Activated CD4-positive, CD25-positive, alpha-beta regulatory T cell treated with anti-CD3 and anti-CD28 coated beads, Interleukin-2, amount 50 U/mL, for 16 hours (primary cell): ENCODE results near the gene HYOU1.
A peak's percentile ranks its signal among the peaks of the same experiment; 100 is the strongest.
"Not testable (repeated sequence)": the region's sequence is repeated elsewhere in the genome, so short reads cannot be mapped to it uniquely, and the experiment has no call there.

Experiments
- DNase-seq: peaks from one replicate; pipeline ENCODE4 v3.0.0-alpha.2; 2020; ENCODE audit warnings: low read depth, low spot score

Gene HYOU1

DNA sequence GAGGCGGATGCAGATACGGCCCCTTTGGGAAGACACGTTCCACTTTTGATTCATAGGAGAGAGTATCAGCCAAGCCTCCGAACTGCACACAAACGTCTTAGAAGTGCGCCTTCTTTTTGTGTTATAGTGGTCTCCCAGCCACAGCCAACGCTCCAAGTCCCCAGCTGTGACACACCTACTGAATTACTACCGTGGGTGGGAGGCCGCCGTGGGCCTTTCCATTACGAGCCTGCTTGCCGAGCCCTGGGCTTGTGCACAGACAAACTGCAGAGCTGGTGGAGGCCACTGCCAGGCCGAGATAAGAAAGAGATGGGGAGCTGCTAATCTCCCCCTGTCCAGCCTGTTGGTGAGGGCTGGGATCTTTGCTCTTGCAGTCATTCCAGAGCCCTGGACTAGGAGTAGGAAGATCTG, 28.4 kb upstream of the HYOU1 start:
- no peak for DNase-seq

DNA sequence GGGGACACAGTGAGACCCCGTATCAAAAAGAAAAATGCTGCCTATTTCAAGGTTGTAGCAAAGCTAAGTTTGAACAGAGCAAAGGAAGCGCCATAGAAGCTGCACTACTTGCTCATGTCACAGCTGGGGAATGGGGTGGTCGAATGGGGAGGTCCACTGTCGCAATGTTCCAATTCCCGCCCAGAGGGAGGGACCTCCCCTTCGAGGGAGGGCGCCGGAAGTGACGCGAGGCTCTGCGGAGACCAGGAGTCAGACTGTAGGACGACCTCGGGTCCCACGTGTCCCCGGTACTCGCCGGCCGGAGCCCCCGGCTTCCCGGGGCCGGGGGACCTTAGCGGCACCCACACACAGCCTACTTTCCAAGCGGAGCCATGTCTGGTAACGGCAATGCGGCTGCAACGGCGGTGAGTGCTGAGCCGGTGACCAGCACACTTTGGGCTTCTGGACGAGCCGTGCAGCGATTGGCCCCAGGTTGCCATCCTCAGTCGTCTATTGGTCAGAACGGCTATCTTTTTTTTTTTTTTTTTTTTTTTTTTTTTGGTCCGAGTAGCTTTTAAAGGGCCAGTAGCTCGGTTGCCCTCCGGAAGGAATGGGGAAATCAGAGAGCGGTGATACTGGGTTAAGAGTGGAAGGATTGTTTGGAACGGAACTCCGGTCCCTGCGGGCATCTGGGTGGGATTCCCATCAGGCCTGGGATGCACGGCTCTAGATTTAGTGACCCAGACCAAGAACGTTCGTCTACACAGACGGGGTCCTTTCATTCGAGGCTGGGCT, 27.8 kb upstream of the HYOU1 start, which contains the start of gene HMBS:
HMBS (plus strand) TSS at position 219 of the 774 bp plus-strand sequence; CDS start at position 372, 153 bp downstream.
- DNase-seq: peak; percentile 84

DNA sequence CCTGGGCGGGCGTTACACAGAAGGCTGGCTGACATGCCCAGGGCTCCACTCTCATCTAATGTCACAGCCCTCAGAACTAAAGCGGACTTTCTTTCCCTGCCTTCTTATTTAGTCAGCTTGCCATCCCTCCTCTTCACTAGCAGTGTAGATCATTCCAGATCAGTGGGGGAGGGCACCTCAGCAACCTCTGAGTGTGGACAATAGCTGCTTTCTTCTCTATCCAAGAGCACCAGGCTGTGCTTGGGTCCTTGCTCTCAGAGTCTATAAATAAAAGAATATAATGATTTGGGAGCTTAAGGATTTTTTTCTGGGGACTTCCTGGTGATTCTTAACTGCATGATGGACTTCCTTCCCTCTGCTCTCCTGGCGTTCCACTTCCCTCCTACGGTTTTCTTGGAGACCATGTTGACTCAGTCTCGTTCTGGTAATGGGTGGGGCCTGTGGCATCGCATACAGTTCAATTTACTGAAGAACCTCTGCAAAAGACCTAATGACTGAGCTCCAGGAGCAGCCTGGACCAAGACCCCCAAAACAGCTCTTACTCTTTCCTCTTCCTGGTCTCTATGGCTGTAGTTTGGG, 24.8 kb upstream of the HYOU1 start:
- DNase-seq: no peak

DNA sequence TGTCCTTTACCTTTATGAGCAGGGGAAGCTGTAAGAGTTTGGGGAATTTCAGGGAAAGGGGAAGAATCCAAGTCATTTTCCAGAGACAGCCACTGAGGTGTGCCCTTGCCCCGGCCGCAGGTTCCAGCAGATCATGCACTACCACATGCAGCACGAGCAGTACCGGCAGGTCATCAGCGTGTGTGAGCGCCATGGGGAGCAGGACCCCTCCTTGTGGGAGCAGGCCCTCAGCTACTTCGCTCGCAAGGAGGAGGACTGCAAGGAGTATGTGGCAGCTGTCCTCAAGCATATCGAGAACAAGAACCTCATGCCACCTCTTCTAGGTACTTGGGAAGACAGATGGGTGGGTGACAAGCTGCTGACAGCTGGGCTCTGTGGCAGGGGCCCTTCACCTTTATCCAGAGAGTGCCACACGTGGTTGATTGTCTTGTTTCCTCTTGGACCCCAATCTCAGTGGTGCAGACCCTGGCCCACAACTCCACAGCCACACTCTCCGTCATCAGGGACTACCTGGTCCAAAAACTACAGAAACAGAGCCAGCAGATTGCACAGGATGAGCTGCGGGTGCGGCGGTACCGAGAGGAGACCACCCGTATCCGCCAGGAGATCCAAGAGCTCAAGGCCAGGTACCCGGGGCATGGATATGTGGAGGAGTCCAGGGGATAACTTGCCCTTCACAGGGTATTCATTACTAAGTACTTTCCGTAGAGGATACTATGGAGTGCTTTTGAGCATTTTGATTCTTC, 21.8 kb upstream of the HYOU1 start:
- no peak for DNase-seq

DNA sequence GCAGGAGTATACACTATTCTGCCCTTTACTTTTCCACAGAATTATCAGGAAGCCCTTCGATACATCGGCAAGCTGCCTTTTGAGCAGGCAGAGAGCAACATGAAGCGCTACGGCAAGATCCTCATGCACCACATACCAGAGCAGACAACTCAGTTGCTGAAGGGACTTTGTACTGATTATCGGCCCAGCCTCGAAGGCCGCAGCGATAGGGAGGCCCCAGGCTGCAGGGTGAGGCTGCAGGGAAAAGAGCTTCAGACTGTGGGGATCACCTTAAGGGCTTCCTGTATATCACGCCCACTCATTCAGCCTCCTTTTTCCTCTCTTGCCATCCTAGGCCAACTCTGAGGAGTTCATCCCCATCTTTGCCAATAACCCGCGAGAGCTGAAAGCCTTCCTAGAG, 20.8 kb upstream of the HYOU1 start:
- DNase-seq: no peak

DNA sequence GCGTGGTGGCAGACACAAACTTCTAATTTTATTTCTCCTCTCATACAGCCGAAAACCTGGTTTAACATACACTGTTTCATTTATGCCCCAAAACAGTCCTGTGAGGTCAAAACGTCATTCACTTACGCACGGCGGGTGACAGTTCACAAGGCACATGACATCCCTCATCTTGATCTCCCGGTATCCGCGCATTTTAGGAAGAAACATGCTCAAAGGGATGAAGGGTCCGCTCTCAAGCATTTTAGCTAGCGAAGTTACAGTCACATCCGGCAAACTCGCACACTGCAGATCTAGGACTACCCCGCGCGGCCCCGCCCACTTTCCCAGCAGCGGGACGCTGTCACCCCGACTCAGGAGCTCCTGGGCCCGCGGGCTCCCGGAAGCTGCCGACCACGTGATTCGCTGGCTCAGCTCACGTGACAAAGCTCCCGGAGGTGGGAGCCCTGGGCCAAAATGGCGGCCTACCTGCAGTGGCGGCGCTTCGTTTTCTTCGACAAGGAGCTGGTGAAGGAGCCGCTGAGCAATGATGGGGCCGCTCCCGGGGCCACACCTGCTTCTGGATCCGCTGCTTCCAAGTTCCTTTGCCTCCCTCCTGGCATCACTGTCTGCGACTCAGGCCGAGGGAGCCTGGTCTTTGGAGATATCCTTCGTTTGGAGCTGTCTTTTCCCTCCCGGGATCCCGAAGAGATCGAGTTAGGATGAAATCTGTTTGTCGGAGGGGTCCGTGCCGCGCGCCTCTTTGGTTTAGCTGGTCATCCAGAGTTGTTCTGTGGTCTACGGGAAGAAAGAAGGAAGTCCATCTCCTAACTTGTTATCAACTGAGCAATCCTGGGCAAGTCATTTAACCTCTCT, 10.6 kb upstream of the HYOU1 start, which contains the start of gene VPS11:
VPS11 (plus strand) TSS at position 448 of the 852 bp plus-strand sequence; CDS start at position 454, 6 bp downstream.
- DNase-seq: peak; percentile 93

DNA sequence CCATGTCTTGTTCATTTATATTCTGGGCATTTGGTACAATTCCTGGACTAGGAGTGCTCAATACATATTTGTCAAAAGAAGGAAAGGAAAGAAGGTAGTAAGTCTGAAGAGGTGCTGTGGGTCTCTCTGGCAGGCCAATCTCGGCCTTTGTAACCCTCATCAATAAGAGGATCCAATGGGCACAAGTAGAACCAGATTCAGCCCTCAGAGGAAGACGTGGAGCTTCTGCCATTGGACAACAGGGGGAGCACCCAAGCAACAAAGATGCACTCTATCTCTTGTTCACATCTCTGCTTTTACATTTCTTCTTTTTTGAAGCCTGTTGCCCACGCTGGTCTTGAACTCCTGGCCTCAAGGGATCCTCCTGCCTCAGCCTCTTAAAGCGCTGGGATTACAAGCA, 8.4 kb upstream of the HYOU1 start:
- no peak for DNase-seq

DNA sequence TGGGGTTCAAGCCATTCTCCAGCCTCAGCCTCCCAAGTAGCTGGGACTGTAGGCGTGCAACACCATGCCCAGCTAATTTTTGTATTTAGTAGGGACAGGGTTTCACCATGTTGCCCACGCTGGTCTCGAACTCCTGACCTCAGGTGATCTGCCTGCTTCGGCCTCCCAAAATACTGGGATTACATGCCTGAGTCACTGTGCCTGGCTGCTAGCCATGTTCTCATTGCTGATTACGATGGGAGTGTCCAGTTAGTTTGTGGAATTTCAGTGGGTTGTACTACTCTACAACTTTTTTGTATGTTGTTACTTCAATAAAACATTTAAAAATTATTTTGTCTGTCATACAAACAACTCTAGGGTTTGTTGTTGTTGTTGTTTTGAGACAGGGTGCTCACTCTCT, 5.8 kb upstream of the HYOU1 start:
- DNase-seq: no peak

DNA sequence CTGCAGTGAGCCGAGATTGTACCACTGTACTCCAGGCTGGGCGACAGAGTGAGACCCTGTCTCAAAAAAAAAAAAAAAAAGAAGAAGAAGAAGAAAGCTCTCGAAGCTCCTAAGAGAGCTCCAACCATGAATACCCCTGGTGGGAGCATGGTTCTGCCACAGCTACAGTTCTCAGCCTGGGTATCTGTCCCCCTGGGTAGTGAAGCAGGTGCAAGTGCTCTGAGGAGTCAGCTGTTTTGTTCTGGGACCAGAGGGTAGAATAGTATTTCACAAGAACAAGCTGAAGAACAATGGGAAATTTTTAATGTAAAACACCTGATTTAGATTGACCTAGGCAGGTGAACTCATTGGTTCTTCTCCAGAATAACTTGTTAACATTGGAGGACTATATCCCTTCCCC, 4.3 kb upstream of the HYOU1 start:
- no peak for DNase-seq

DNA sequence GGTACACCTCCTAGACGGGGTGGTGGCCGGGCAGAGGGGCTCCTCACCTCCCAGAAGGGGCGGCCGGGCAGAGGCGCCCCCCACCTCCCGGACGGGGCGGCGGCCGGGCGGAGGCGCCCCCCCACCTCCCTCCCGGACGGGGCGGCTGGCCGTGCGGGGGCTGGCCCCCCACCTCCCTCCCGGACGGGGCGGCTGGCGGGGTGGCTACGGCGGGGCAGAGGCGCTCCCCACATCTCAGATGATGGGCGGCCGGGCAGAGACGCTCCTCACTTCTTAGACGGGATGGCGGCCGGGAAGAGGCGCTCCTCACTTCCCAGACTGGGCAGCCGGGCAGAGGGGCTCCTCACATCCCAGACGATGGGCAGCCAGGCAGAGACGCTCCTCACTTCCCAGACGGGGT, 2.1 kb upstream of the HYOU1 start:
- not testable (repeated sequence) for DNase-seq

DNA sequence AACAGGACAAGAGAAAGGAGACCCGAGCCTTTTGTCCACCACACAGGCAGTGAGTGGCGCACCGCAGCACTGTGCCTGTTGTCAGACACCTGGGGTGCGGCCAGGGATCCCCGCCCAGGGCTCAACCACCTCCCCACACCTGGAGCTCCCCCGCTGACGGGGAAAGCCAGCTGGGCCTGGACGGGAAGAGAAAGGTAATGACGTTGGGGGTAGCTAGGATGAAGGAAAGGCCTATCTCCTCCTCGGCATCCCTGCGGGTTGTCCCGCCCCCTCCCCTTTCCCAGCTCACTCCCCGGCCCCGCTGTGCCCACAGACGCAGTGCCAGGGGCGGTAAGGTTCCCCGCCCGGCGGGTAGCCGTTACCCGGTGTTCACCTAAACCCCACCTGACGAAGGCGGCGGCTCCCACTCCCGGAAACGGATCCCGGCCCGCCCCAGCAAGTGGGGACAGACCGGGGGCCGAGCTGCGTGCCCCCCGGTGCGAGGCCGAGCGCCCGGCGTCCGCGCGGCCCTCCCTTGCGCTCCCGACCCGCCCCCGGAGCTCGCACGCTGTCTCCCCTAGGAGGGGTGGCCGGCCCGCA, 495 bp downstream of the HYOU1 start:
- no peak for DNase-seq

DNA sequence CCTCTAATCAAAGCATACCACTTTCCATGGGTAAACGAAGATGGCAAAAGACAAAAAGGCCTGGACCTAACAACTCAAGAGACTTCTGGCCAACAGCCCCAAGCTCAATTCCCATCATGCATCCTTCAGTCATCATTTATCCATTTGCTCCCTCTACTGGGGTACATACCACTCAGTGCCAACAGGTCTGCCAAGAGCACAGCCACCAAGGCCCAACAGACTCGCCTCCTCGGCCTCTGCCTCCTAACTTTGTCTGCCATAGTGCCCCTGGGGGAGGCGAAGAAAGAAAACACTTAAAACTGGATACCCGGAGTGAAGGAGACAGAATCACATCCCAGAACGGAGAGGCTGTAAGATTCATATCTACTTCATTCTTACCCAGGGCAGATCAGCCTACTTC, 1.1 kb downstream of the HYOU1 start:
- no peak for DNase-seq

DNA sequence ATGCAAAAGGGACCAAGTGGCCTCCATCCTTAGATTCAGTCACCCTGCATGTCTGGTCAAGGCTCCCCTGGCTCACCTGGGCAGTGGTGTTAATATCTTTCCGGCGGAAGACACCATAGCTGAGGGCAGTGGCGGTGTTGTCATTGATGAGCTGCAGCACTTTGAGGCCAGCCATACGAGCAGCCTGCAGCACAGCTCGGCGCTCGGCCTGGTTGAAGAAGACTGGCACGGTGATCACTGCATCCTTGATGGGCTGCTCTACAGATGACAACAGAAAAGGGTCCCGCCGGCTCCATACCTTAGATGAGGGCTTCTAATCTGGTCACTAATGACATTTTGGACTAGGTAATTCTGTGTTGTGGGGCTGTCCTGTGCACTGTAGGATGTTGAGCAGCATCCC, 2.6 kb downstream of the HYOU1 start:
- DNase-seq: no peak

DNA sequence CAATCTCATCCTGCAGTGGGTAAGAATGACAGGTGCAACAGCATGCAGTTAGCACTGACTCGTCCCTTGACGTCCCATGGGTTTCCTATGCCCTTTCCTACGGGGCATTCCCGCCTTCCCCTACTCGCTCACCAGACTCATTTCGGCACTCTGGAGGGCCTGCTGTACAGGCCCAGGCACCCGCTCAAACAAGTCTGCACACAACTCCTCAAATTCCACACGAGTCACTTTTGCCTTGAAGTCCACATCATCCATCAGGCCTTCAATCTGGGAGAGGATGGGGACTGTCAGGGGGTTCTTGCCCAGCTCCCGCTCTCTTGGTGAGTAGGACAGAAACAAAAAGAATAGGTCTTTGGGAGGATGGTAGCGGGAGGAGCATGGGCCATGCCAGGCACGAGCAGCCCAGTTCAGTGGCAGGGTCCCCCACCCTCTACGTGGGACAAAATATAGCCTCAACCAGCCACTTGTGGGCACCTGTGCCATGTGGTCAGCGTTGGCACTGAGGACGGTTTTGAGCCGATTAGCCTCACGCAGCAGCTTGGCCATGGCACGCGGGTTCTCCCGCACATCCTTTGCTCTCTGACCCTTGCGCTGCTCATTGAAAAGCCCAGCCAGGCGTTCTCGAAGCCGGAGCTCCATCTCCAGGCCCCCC, 4.7 kb downstream of the HYOU1 start:
- DNase-seq: no peak

DNA sequence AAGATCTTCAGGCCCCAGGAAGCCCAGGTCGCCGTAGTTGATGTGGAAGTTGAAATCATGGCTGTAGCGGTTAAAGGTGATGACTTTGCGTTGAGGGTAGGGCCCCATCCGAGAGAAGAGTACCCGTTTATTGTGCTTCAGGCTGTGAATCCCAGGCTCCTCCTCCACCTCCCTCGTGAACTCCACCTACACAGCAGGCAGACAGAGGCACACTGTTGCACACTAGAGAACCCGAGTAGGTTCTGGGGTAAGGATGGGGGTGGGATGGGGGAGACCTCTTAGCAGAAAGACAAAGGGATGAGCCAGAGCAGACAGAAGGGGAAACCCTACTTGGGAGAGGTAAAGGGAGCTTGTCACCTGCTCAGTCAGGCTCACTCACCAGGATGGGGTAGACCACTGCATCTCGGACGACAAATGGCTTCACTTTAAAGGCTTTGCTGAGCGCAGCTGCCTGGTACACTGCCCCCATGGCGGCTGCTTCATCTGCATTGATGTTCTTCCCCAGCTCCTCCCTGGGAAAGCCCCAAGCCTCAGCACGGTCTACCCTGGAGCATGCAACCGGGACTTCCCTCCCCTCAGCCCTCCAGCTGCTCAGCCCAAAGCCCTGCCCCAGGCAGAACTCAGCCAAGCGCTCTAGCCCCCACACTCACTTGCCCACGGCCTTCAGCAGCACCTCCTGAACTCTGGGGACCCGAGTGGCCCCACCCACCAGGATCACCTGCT, 5.4 kb downstream of the HYOU1 start:
- DNase-seq: no peak

DNA sequence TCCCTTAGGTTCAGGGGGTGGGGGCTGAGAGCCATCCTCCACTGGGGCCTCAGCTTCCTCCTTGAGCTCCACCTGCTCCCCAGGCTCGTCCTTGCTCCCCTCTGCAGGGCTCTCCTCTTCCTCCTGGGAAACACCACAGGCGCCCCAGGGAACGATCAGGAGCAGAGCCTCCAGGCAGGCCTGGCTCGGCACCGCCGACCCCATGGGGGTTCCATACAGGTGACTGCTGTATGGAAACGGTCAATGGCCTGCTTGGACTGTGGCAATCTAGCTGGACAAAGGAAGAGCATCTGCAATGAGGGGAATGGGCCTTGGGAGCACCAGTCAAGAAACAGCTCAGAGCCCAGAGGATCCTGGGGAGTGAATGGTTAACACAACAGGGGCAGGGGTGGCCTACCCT, 7.9 kb downstream of the HYOU1 start:
- DNase-seq: no peak

DNA sequence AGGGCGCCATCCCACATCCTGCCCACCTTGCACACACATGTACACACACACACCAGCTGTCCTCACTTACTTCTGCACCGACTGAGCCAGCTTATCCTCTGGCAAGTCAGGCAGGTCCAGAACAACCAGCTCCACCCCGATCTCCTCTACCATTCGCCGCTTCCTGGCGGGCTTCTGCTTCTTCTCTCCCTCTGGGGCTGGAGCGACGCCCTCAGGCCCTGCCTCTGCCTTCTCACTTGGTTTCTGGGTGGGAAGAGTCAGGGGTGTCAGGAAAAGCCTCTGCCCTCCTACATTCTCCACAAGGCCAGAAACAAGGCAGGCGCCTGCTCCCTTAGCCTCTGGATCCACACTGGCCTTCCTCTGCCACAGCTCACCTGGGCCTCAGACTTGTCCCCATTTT, 8.4 kb downstream of the HYOU1 start:
- DNase-seq: no peak

DNA sequence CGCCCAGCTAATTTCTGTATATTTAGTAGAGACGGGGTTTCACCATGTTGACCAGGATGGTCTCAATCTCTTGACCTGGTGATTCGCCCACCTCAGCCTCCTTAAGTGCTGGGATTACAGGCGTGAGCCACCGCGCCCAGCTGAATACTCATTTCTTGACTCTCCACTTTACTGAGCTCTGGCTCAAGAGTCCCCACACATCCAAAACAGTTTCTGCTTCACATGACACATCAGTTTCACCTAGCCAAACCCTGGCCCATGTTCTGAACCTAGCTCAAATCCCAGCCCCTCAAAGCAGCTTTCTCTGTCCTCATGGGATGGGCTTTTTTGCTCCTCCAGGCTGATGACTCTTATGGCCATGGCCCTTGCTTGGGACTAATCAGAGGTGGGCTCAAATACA, 9.8 kb downstream of the HYOU1 start:
- DNase-seq: no peak

DNA sequence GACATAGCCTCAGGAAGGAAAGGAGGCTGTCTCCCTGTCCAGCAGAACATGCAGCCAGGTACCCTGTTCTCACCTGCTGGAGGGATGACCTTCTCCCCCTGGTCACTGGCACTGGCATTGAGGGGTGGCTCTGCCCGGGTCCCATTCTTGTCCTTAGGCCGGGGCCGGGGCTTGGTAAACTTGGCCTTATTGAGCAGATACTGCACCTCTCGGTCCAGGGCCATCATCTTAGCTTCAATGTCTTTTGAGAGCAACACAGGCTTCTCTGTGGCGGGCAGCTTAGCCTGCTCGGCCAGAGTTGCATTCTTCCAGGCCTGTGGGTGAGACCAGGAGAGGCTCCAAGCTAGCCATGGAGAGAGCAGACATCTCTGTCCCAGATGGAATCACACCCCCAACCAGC, 10.5 kb downstream of the HYOU1 start:
- DNase-seq: no peak

DNA sequence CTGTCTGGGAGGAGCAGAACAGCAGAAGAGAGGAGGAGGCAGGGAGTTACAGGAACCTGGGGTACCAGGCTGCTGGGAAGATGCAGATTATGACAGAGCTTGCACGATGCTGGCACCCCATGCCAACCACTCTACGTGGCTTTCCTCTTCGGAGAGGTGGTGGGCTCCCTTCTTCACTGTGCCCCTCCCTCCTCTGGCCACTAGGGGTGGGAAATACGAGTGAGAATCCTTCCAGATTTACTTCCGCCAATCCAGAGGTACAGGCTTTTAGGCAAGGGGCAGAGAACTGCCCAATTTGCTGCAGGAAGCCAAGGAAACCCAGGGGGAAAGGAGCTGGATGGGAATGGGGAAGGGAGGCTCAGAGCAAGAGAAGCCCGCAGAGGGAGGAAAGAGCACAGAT, 12.3 kb downstream of the HYOU1 start:
- DNase-seq: no peak
